Central memory CD8-positive, alpha-beta T cell (primary cell): ENCODE data around the gene MYO18A.

ENCODE experiments used
- ATAC-seq: fragments of 150-1000 bp; cut with Tn5 transposase; replicated peaks from 2 replicates; pipeline ENCODE4 v1.10.0; 2022; ENCODE audit warnings: mild to moderate bottlenecking, moderate FRiP score, moderate number of reproducible peaks; ENCODE audit not compliant: poor library complexity, severe bottlenecking; ENCODE audit errors: extremely low read depth
- DNase-seq, 2 donors: peaks; one replicate each; pipeline ENCODE4 v3.0.0; 2021; ENCODE audit warnings: low spot score in 2 of 2
- H3K27ac Mint-ChIP-seq: one replicate; pipeline ENCODE4 v1.8.0; 2022; ENCODE audit warnings: low read depth, mild to moderate bottlenecking, moderate library complexity, mixed read lengths
- H3K27me3 Mint-ChIP-seq: one replicate; pipeline ENCODE4 v1.8.0; 2022; ENCODE audit warnings: mixed read lengths
- H3K36me3 Mint-ChIP-seq: one replicate; pipeline ENCODE4 v1.8.0; 2022; ENCODE audit warnings: mild to moderate bottlenecking, moderate library complexity, mixed read lengths; ENCODE audit not compliant: insufficient read depth
- H3K4me1 Mint-ChIP-seq: one replicate; pipeline ENCODE4 v1.8.0; 2022; ENCODE audit warnings: mixed read lengths
- H3K4me3 Mint-ChIP-seq: one replicate; pipeline ENCODE4 v1.8.0; 2022; ENCODE audit warnings: mild to moderate bottlenecking, moderate library complexity, mixed read lengths
- H3K9me3 Mint-ChIP-seq: one replicate; pipeline ENCODE4 v1.8.0; 2022; ENCODE audit warnings: mixed read lengths

Gene MYO18A

DNA sequence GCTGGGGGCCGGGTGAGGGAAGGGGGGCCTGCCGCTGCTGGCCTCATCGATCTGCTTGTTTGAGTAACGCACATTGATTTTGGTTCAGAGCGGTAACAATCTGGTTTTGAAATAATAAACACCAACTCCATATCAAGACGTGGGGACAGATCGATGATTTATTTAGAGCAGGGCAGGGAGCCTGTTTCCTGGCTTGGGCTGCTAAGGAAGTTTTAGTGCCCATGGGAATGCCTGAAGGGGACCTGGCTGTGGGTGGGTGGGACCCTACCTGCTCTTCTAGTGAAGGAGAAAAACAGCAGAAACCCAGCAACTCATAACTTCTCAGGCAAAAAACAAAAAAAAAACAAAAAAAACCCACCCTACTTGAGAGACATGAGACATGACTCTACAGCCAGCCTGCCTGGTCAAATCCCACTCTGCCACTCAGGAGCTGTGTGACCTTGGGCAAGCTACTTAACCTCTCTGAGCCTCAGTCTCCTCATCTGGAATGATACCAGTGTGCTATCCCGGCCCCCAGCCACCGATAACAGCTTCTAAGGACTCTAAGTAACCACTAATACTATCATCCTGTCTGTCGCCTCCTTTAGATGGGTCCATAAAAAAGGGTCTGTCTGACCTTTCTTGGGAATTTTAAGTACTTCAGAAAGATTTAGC is 71.2 kb downstream of the MYO18A start:
- DNase-seq = no peak
- no peak for ATAC-seq
- H3K27ac Mint-ChIP-seq = no peak overlapping the region
- no peaks in the 10 kb centered on the region for H3K9me3 Mint-ChIP-seq
- no peaks in the 10 kb centered on the region for H3K27me3 Mint-ChIP-seq
- peaks cover 10% of the 10 kb centered on the region for H3K4me1 Mint-ChIP-seq
- no peak overlapping the region for H3K4me3 Mint-ChIP-seq
- peaks cover 45% of the 10 kb centered on the region for H3K36me3 Mint-ChIP-seq

DNA sequence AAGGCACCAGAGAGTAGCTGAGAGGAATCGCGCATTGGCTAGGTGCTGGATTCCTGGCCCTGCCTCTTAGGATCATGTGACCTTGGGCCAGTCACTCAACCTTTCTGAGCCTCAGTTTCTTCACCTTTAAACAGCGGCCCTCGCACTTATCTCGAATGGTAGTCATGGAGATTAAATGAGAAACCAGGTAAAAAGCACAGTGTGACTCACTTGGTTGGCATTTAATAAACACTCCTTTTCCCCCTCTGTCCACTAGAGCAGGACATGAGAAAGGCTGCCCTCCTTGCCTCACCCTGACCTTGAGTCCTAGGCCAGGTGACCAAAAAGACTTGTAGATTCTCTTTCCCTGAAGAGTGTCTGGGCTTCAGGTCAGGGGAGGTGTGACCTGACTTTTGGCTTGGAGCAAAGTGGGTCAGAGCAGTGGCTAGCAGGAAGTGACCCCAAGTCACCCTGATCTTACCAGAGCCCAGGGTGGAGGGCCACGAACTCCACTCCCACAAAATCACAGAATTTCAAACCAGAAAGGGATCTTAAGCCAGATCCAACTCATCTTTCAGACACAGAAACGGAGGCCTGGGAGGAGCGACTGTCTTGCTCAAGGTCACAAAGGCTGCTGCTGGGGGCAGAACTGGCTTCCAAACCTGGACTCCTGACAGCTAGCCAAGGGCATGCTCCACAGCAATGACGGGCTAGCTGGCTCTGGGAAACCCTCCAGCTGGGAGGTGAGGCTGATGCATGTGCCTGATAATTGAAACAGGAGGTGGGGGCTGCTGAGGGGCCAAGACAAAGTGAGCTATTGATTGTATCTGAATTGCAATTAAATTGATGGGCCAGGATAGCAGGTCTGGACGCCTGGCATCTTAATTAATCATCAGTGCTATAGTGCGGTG is 72.0 kb downstream of the MYO18A start:
- H3K9me3 Mint-ChIP-seq = no peaks in the 10 kb centered on the region
- peaks cover 49% of the 10 kb centered on the region for H3K36me3 Mint-ChIP-seq
- no peak overlapping the region for H3K27ac Mint-ChIP-seq
- peaks cover 10% of the 10 kb centered on the region for H3K4me1 Mint-ChIP-seq
- no peak for ATAC-seq
- DNase-seq = no peak
- H3K27me3 Mint-ChIP-seq = no peaks in the 10 kb centered on the region
- no peak overlapping the region for H3K4me3 Mint-ChIP-seq

DNA sequence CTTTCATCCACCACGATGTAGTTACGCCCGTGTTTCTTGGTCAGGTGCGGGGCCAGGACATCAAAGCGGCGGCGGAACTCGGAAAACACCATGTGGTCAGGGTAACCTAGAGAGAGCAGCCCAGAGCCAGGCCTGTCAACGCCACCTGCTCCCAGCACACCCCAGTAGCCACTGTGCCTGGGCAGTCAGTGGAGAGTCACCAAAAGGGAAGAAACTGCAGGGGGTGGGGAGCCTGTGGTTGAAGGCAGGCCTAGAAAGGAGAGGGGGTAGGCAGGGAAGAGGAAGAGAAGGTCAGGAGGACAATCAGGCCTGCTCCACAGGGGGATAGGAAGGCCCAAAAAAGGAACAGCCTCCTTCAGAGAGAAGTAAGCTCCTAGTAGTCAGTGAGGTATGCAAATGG is 73.1 kb downstream of the MYO18A start:
- Mint-ChIP-seq H3K4me3 (no peak overlapping the region), H3K36me3 (peaks cover 53% of the 10 kb centered on the region), H3K4me1 (peaks cover 16% of the 10 kb centered on the region), H3K27ac (no peak overlapping the region), H3K9me3 (no peaks in the 10 kb centered on the region), H3K27me3 (no peaks in the 10 kb centered on the region)
- DNase-seq = no peak
- no peak for ATAC-seq

DNA sequence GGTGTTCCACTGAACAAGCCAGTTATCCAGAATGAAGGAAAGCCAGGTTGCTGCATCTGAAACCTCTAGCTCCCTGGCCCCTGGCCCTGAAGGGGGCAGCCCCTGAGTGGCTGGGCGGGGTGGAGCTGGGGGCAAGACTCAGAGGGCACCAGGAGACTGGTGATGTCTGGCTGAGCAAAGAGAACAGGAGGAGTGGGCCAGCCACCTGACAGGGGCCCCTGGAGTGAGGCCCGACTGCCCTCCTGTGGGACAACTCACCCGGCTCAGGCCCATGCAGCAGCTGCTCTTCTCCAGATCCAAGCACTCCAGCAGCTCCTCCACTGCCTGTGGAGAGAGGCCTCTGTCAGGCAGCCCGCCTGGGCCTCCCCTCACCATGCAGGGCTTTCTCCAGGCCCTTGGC is 76.9 kb downstream of the MYO18A start:
- DNase-seq (no peak), ATAC-seq (no peak)
- Mint-ChIP-seq H3K4me1 (peaks cover 21% of the 10 kb centered on the region), H3K27me3 (no peaks in the 10 kb centered on the region), H3K36me3 (peaks cover 43% of the 10 kb centered on the region), H3K27ac (peak overlapping the region; percentile 82), H3K4me3 (no peak overlapping the region), H3K9me3 (no peaks in the 10 kb centered on the region)

DNA sequence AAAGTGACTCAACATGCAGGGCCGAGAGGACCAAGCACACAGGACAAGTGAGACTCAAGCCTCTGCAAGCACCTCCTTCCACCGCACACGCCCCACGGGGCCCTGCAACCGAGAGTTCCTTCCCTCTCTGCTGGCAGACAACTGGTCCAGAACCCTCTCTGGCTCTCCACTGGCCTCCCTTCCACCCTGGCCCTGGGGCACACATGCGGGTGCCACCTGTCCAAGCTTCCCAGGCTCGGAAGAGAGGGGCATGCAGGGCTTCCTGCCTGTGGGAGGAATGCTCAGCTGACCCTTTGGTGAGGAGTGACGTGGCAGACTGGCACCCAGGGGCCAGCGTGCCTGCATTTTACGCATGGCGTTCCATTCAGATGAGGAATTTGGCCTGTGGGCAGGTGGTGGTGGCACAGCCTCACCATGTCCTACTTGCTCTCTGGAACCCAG is 77.4 kb downstream of the MYO18A start:
- H3K27ac Mint-ChIP-seq = peak overlapping the region; percentile 82
- H3K27me3 Mint-ChIP-seq = no peaks in the 10 kb centered on the region
- DNase-seq (no peak), ATAC-seq (no peak)
- H3K36me3 Mint-ChIP-seq = peaks cover 43% of the 10 kb centered on the region
- peaks cover 23% of the 10 kb centered on the region for H3K4me1 Mint-ChIP-seq
- no peak overlapping the region for H3K4me3 Mint-ChIP-seq
- no peaks in the 10 kb centered on the region for H3K9me3 Mint-ChIP-seq

DNA sequence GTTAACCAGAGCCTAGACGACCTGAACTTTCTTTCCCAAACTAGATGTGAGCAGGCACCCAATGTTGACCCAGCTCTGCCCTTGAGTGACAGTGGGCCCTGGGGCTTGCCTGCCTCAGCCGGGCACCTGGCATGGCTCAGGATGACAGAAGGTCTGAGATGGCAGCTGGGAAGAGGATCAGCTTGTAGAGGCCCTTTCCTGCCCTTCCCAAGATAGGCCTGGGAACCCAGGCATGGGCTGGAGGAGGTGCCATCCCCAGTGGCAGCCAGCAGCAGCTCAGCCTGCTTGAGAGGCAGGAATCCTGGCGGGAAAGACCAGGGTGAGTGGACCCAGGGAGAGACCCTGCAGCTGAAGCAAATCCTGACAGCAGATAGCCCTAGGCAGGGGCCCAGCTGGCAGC is 78.2 kb downstream of the MYO18A start:
- H3K4me3 Mint-ChIP-seq = no peak overlapping the region
- no peaks in the 10 kb centered on the region for H3K9me3 Mint-ChIP-seq
- H3K27me3 Mint-ChIP-seq = no peaks in the 10 kb centered on the region
- no peak for DNase-seq
- ATAC-seq = no peak
- H3K27ac Mint-ChIP-seq = peak overlapping the region; percentile 82
- H3K36me3 Mint-ChIP-seq = peaks cover 43% of the 10 kb centered on the region
- peaks cover 26% of the 10 kb centered on the region for H3K4me1 Mint-ChIP-seq

DNA sequence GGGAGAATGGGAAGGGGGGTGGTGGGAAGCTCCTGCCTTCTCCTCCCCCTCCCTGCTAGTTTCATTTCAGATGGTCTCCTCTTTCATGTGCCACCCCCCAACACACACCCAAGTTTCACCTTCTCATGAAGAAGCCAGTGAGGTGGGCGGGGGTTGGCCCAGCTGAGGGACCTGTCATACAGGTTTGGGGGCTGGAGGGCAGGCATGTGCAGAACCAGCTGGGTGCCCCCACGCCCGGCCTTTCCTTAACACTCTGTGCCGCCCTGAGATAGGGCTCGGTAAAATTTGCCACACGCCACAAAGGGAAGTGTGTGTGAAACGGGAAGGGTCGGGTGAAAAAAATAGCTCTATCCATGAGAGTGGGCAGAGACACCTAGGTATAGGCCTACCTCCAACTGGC is 79.9 kb downstream of the MYO18A start:
- ATAC-seq = no peak
- H3K27me3 Mint-ChIP-seq = no peaks in the 10 kb centered on the region
- DNase-seq = no peak
- no peak overlapping the region for H3K27ac Mint-ChIP-seq
- peaks cover 19% of the 10 kb centered on the region for H3K4me1 Mint-ChIP-seq
- peaks cover 34% of the 10 kb centered on the region for H3K36me3 Mint-ChIP-seq
- H3K4me3 Mint-ChIP-seq = no peak overlapping the region
- no peaks in the 10 kb centered on the region for H3K9me3 Mint-ChIP-seq

DNA sequence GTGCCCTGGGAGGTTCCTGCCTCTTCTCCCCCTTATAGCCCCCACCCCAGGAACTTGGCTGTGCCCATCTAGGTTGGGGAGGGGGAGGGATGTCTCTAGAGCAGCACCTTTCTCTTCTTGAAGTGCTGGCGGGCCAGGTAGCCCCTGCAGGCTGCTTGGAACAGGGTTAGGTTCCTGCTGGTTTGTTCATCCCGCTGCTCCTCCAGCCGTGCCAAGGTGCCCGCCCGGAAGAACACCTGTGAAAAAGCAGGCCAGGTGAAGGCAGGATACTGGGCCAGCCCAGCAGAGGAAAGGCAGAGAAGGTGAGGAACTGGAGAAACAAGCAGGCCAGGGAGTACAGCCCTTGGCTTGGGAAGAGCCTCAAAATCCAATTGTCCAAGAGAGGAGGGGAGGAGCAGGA is 80.7 kb downstream of the MYO18A start:
- H3K4me1 Mint-ChIP-seq = peaks cover 17% of the 10 kb centered on the region
- H3K27ac Mint-ChIP-seq = peak overlapping the region; percentile 17
- H3K9me3 Mint-ChIP-seq = no peaks in the 10 kb centered on the region
- no peak overlapping the region for H3K4me3 Mint-ChIP-seq
- H3K36me3 Mint-ChIP-seq = peaks cover 32% of the 10 kb centered on the region
- DNase-seq (no peak), ATAC-seq (no peak)
- H3K27me3 Mint-ChIP-seq = no peaks in the 10 kb centered on the region

DNA sequence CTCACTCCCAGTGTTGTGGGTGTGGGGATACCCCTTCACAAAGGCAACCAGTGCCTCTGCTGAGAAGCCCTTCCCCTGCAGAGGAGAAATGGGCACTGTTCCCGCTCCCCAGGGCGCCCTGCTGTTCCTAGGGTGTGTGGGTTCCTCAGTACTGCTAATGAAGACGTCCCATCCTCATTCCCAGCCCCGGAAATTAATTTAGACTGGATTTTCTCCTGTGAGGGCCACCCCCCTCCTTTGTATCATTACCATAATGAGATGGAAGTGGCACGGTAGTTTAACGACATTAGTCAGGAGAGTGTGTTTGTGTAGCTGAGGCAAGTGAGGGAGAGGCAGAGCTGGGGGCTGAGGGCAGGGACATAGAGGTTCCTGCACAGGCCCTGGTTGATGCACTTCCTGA is 84.1 kb downstream of the MYO18A start:
- DNase-seq (no peak), ATAC-seq (no peak)
- peaks cover 27% of the 10 kb centered on the region for H3K36me3 Mint-ChIP-seq
- no peaks in the 10 kb centered on the region for H3K27me3 Mint-ChIP-seq
- no peaks in the 10 kb centered on the region for H3K9me3 Mint-ChIP-seq
- H3K4me1 Mint-ChIP-seq = peaks cover 10% of the 10 kb centered on the region
- H3K4me3 Mint-ChIP-seq = no peak overlapping the region
- H3K27ac Mint-ChIP-seq = no peak overlapping the region

DNA sequence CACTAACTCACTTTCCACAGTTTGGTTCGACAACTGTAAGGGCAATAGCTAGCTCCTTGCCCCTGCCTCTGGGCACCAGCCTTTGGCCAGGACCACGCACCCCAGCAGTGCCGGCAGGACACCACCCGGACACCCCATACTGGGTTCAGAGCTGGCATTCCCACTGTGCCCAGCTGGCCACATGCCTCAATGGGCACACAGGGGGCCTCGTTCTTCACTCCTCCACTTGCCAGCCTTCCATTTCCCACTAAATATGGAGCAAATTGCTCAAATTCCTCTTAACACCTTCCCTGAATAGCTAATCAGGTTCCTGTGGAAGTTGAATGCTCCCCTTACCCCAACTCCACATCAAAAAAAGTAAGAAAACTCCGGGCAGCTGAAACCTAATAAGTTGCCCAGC is 84.8 kb downstream of the MYO18A start:
- H3K9me3 Mint-ChIP-seq = no peaks in the 10 kb centered on the region
- DNase-seq = no peak
- no peak for ATAC-seq
- H3K27ac Mint-ChIP-seq = peak overlapping the region; percentile 49
- no peak overlapping the region for H3K4me3 Mint-ChIP-seq
- peaks cover 10% of the 10 kb centered on the region for H3K4me1 Mint-ChIP-seq
- H3K27me3 Mint-ChIP-seq = no peaks in the 10 kb centered on the region
- peaks cover 26% of the 10 kb centered on the region for H3K36me3 Mint-ChIP-seq

DNA sequence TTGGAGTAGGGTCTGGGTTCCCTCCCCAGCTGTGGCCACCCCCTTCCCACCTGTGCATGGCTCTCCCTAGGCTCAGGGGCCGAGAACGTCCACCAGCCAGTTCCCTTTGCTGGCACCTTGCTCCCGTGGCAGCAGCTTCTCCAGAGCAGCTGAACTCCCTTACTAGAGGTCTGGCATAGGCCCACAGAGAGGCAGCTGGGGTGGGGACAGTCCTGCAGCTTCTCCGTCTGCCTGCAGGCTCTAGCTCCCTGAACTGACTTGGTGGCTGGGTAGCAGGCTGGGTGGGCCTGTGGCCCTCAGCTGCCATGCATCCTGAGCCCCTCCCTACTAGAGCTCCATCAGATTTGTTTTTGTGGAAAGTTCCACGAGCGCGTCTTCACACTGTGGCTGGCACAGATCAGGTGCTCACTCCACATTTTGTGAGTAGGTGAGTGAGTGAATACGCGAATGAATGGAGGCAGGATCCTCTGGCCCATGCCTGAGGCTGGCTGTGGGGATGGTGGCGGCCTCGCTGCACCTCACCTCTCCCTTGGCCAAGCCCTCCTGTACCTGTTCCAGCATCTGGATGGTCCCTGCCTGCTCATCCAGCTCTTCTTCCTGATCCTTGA is 86.0 kb downstream of the MYO18A start:
- DNase-seq = no peak
- Mint-ChIP-seq H3K27ac (no peak overlapping the region), H3K27me3 (no peaks in the 10 kb centered on the region), H3K36me3 (peaks cover 31% of the 10 kb centered on the region), H3K4me1 (peaks cover 5% of the 10 kb centered on the region), H3K9me3 (no peaks in the 10 kb centered on the region), H3K4me3 (no peak overlapping the region)
- no peak for ATAC-seq

DNA sequence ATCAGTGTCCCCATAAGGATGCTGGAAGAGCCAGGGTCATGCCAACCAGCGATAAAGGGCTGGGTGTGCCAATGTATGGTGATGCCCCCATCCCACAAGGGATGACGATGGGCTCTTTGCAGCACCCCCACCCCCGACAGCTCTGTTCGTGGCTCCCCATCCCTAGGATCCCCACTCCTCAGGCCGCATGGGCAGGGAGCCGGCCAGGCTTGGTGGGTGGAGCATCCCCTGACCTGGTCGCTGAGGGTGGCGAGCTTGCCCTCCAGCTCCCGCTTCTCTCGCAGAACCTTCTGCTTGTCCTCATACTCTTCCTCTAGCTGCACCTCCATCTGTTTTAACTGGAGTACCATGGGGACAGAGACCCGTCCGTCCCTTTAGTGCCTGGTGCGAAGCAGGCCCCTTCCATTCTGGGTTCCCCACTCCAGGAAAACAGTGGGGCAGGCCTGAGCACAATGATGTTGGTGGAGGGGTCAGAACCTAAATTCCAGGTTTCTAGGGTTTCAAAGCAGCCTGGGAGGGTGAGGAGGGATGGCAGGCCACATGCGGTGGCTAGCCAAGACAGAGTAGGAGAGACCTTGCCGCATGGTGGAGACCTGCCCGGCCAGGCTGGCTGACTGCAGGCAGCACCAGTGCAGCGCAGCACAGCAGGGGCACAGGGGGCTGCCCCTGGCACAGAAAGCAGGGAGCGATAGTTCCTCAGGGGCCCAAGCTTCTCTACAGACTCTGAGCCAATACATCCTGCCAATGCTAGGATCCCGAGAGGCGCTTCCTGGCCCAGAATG is 86.9 kb downstream of the MYO18A start:
- peaks cover 37% of the 10 kb centered on the region for H3K36me3 Mint-ChIP-seq
- no peaks in the 10 kb centered on the region for H3K9me3 Mint-ChIP-seq
- peaks cover 5% of the 10 kb centered on the region for H3K4me1 Mint-ChIP-seq
- ATAC-seq (no peak), DNase-seq (no peak)
- no peak overlapping the region for H3K4me3 Mint-ChIP-seq
- H3K27me3 Mint-ChIP-seq = no peaks in the 10 kb centered on the region
- no peak overlapping the region for H3K27ac Mint-ChIP-seq
